D341Med (cell line): ENCODE results near the gene ATOSB.

ENCODE experiments used
- DNase-seq: peaks from one replicate; pipeline ENCODE4 v3.0.0; 2012; ENCODE audit warnings: low spot score

The ATOSB gene

GRCh38 chr9:35085078-35085477, 30.6 kb downstream of the ATOSB start:
- no peak for DNase-seq

- DNase-seq, result peak; percentile 91
Observed at GRCh38 chr9:35079426-35080341, 36.0 kb downstream of the ATOSB start, which contains the start of gene FANCG. Gene FANCG, minus strand, starts transcription at chr9:35079942. Its CDS starts 418 bp downstream, at chr9:35079524.

- peak; percentile 45 for DNase-seq
Observed at GRCh38 chr9:35079041-35079425, 36.6 kb downstream of the ATOSB start.

GRCh38 chr9:35078066-35078465, 37.6 kb downstream of the ATOSB start:
- no peak for DNase-seq

- DNase-seq, result no peak
Observed at GRCh38 chr9:35076848-35077247, 38.8 kb downstream of the ATOSB start.

GRCh38 chr9:35075358-35075757, 40.3 kb downstream of the ATOSB start:
- no peak for DNase-seq

- no peak for DNase-seq
Observed at GRCh38 chr9:35074791-35075190, 40.9 kb downstream of the ATOSB start.

GRCh38 chr9:35074141-35074540, 41.5 kb downstream of the ATOSB start:
- DNase-seq, result no peak

GRCh38 chr9:35073279-35073612, 42.4 kb downstream of the ATOSB start:
- DNase-seq, result no peak

GRCh38 chr9:35072461-35073278, 43.0 kb downstream of the ATOSB start, which contains the start of gene VCP:
Gene VCP, minus strand, starts transcription at chr9:35072625. Its CDS starts 272 bp downstream, at chr9:35072353.
- DNase-seq, result peak; percentile 96

GRCh38 chr9:35071814-35072460, 43.7 kb downstream of the ATOSB start:
- DNase-seq, result peak; percentile 87

GRCh38 chr9:35070823-35071813, 44.5 kb downstream of the ATOSB start:
- no peak for DNase-seq

GRCh38 chr9:35069020-35069419, 46.6 kb downstream of the ATOSB start:
- DNase-seq, result no peak

- no peak for DNase-seq
Observed at GRCh38 chr9:35067056-35067455, 48.6 kb downstream of the ATOSB start.

- no peak for DNase-seq
Observed at GRCh38 chr9:35060548-35061207, 55.0 kb downstream of the ATOSB start.

GRCh38 chr9:35059438-35059837, 56.2 kb downstream of the ATOSB start:
- no peak for DNase-seq

- no peak for DNase-seq
Observed at GRCh38 chr9:35057271-35057620, 58.4 kb downstream of the ATOSB start.

GRCh38 chr9:35056571-35057270, 58.9 kb downstream of the ATOSB start:
- no peak for DNase-seq

- DNase-seq, result no peak
Observed at GRCh38 chr9:35054871-35055644, 60.6 kb downstream of the ATOSB start.
